Measurements from ENCODE around the gene CAMK2A. TPM values are rescaled to one million over a fixed set of nuclear protein-coding genes. Genes with fewer than 3 reads are reported as not detected.

Gene CAMK2A
- polyA plus RNA-seq, 1 experiment, result 0.11 TPM

DNA sequence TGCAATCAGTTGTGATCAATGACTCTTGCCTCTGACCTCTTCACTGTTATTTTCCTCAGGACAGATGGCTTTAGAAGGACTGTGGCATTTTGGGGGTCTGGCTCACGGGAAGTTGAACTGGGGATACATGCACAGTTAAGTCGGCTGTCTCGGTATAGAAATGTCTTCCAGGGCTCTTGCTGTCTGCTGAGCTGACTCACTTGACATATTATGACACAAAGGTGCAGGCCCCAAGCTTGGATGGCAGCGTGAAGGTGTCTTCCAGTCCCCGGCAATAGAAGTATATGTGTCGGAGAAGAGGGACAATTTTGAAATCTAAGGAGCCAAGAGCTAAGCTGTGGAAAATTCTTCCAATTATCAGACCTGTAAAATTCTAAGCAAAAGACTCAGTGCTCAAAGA, 22.9 kb upstream of the CAMK2A start:
- H3K27me3 ChIP-seq (ENCODE audit: control insufficient read depth, insufficient read depth, low read length), result no peaks in the 10 kb centered on the region
- H3K36me3 ChIP-seq (ENCODE audit: control insufficient read depth, insufficient read depth, low read length), result no peaks in the 10 kb centered on the region
- H3K4me3 ChIP-seq (ENCODE audit: low read depth, low read length), result no peak overlapping the region
- TF ChIP-seq, protein P1, sequence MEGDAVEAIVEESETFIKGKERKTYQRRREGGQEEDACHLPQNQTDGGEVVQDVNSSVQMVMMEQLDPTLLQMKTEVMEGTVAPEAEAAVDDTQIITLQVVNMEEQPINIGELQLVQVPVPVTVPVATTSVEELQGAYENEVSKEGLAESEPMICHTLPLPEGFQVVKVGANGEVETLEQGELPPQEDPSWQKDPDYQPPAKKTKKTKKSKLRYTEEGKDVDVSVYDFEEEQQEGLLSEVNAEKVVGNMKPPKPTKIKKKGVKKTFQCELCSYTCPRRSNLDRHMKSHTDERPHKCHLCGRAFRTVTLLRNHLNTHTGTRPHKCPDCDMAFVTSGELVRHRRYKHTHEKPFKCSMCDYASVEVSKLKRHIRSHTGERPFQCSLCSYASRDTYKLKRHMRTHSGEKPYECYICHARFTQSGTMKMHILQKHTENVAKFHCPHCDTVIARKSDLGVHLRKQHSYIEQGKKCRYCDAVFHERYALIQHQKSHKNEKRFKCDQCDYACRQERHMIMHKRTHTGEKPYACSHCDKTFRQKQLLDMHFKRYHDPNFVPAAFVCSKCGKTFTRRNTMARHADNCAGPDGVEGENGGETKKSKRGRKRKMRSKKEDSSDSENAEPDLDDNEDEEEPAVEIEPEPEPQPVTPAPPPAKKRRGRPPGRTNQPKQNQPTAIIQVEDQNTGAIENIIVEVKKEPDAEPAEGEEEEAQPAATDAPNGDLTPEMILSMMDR (IDR thresholded peaks at IDR 0.05; ENCODE audit: insufficient read depth, low read depth, low read length), result no peak
- CTCF ChIA-PET, result no interaction called here
- POLR2A ChIA-PET, result no interaction called here
- DNase-seq (ENCODE audit: low read depth), result no peak

- Histone ChIP-seq H3K4me3 (ENCODE audit: low read depth, low read length) (no peak overlapping the region), H3K36me3 (ENCODE audit: control insufficient read depth, insufficient read depth, low read length) (no peaks in the 10 kb centered on the region), H3K27me3 (ENCODE audit: control insufficient read depth, insufficient read depth, low read length) (no peaks in the 10 kb centered on the region)
- ChIA-PET CTCF (interaction anchor here (1.3 to 1.5 kb wide), 3 partner anchors 9 to 125 kb away, joined by 3 to 5 read pairs (median 4); partner anchors contain the start of gene ARSI), POLR2A (interaction anchor here (0.6 kb wide), 1 partner anchor 36 kb away, joined by 3 read pairs; no protein-coding TSS in a partner anchor)
- no peak for DNase-seq (ENCODE audit: low read depth)
- TF ChIP-seq, protein P1 (IDR thresholded peaks at IDR 0.05; ENCODE audit: insufficient read depth, low read depth, low read length), result no peak
Observed at GRCh38 chr5:150311015-150311692, 21.6 kb upstream of the CAMK2A start.

DNA sequence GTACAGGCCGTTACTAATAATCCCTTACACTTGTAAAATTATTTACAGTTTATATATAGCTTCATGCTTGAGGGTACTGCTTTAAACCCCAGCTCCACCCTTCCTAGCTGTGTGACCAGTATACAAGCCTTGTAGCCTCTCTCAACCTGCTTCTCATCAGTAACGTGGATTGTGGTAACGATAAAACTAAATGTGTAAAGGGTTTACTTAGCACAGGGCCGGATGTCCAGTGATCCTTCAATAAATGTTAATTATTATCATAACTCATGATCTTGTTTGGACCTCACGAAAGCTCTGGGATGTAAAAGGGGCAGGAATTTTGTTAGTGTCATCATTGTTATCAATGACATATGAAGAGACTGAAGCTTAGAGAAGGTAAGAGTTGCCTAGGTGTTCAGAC, 20.7 kb upstream of the CAMK2A start:
- CTCF ChIA-PET, result interaction anchor here (1.3 to 1.5 kb wide), 3 partner anchors 8 to 126 kb away, joined by 3 to 5 read pairs (median 4); partner anchors contain the start of gene ARSI
- POLR2A ChIA-PET, result no interaction called here
- no peak overlapping the region for H3K4me3 ChIP-seq (ENCODE audit: low read depth, low read length)
- H3K36me3 ChIP-seq (ENCODE audit: control insufficient read depth, insufficient read depth, low read length), result no peaks in the 10 kb centered on the region
- DNase-seq (ENCODE audit: low read depth), result no peak
- TF ChIP-seq, protein P1 (IDR thresholded peaks at IDR 0.05; ENCODE audit: insufficient read depth, low read depth, low read length), result no peak
- no peaks in the 10 kb centered on the region for H3K27me3 ChIP-seq (ENCODE audit: control insufficient read depth, insufficient read depth, low read length)

- Histone ChIP-seq H3K4me3 (ENCODE audit: low read depth, low read length) (no peak overlapping the region), H3K36me3 (ENCODE audit: control insufficient read depth, insufficient read depth, low read length) (no peaks in the 10 kb centered on the region), H3K27me3 (ENCODE audit: control insufficient read depth, insufficient read depth, low read length) (no peaks in the 10 kb centered on the region)
- ChIA-PET POLR2A (no interaction called here), CTCF (interaction anchor here (1.3 to 1.5 kb wide), 2 partner anchors 11 to 126 kb away, joined by 3 to 5 read pairs; no protein-coding TSS in a partner anchor)
- DNase-seq (ENCODE audit: low read depth), result no peak
- TF ChIP-seq, protein P1 (IDR thresholded peaks at IDR 0.05; ENCODE audit: insufficient read depth, low read depth, low read length), result no peak
Observed at GRCh38 chr5:150309886-150310239, 20.3 kb upstream of the CAMK2A start.

GRCh38 chr5:150309101-150309885, 19.7 kb upstream of the CAMK2A start:
- no peak overlapping the region for H3K4me3 ChIP-seq (ENCODE audit: low read depth, low read length)
- ChIA-PET POLR2A (interaction anchor here (0.6 kb wide), 1 partner anchor 155 kb away, joined by 4 read pairs; no protein-coding TSS in a partner anchor), CTCF (interaction anchor here (1.3 kb wide), 1 partner anchor 127 kb away, joined by 3 read pairs; no protein-coding TSS in a partner anchor)
- no peak for DNase-seq (ENCODE audit: low read depth)
- no peaks in the 10 kb centered on the region for H3K36me3 ChIP-seq (ENCODE audit: control insufficient read depth, insufficient read depth, low read length)
- H3K27me3 ChIP-seq (ENCODE audit: control insufficient read depth, insufficient read depth, low read length), result no peaks in the 10 kb centered on the region
- TF ChIP-seq, protein P1 (IDR thresholded peaks at IDR 0.05; ENCODE audit: insufficient read depth, low read depth, low read length), result no peak

All from BJ (cell line).